GM23338 (cell line): Measurements from ENCODE around the gene UBE2D4.

ENCODE experiments used
- CREB1 ChIP-seq: fragments of 250-450 bp; sonication (Bioruptor Pico); IDR thresholded peaks from 2 replicates; pipeline ENCODE4 v1.5.0; 2020; ENCODE audit warnings: low read depth, mild to moderate bottlenecking, moderate library complexity
- CTCF ChIP-seq, 2 experiments: fragments of 200-600 bp in 1 of 2; sonication (generic) in 1 of 2; conservative IDR thresholded peaks; 2 replicates each; pipeline versions ENCODE4 v1.5.1 to v1.6.1; 2016 to 2017; ENCODE audit warnings: antibody characterized with exemption in 2 of 2, low read depth in 2 of 2, mild to moderate bottlenecking in 2 of 2, moderate library complexity in 1 of 2
- EZH2 ChIP-seq: fragments of 200-600 bp; sonication (generic); IDR thresholded peaks from one replicate; pipeline ENCODE4 v1.8.0; 2017; ENCODE audit warnings: antibody characterized with exemption, mild to moderate bottlenecking, low read depth; ENCODE audit not compliant: unreplicated experiment
- EZH2phosphoT487 ChIP-seq: fragments of 200-600 bp; sonication (generic); IDR thresholded peaks from one replicate; pipeline ENCODE4 v1.8.1; 2018; ENCODE audit warnings: antibody characterized with exemption; ENCODE audit not compliant: unreplicated experiment
- JUNB ChIP-seq: IDR thresholded peaks from one replicate; pipeline ENCODE4 v1.6.1; 2016; ENCODE audit warnings: antibody characterized with exemption; ENCODE audit not compliant: unreplicated experiment
- NANOG ChIP-seq: IDR thresholded peaks from 2 replicates; pipeline ENCODE4 v1.6.1; 2016; ENCODE audit warnings: antibody characterized with exemption, borderline replicate concordance
- POLR2AphosphoS5 ChIP-seq: IDR thresholded peaks from 2 replicates; pipeline ENCODE4 v1.6.1; 2016; ENCODE audit warnings: antibody characterized with exemption, low read depth
- REST ChIP-seq: IDR thresholded peaks from one replicate; pipeline ENCODE4 v1.6.1; 2018; ENCODE audit warnings: antibody characterized with exemption; ENCODE audit not compliant: unreplicated experiment

GRCh38 chr7:43942250-43942649 is 16.0 kb downstream of the UBE2D4 start:
- no peak for TF ChIP-seq CTCF (conservative IDR thresholded peaks at IDR 0.05; ENCODE audit: low read depth in 2 of 2)
- TF ChIP-seq NANOG, result no peak
- no peak for TF ChIP-seq EZH2phosphoT487
- TF ChIP-seq JUNB, result no peak
- TF ChIP-seq EZH2, result no peak
- no peak for TF ChIP-seq POLR2AphosphoS5
- no peak for TF ChIP-seq REST
- no peak for TF ChIP-seq CREB1
